ENCODE measurements around the gene PARP4.
"Not testable (repeated sequence)": the region's sequence is repeated elsewhere in the genome, so short reads cannot be mapped to it uniquely, and the experiment has no call there.

PARP4 gene

DNA sequence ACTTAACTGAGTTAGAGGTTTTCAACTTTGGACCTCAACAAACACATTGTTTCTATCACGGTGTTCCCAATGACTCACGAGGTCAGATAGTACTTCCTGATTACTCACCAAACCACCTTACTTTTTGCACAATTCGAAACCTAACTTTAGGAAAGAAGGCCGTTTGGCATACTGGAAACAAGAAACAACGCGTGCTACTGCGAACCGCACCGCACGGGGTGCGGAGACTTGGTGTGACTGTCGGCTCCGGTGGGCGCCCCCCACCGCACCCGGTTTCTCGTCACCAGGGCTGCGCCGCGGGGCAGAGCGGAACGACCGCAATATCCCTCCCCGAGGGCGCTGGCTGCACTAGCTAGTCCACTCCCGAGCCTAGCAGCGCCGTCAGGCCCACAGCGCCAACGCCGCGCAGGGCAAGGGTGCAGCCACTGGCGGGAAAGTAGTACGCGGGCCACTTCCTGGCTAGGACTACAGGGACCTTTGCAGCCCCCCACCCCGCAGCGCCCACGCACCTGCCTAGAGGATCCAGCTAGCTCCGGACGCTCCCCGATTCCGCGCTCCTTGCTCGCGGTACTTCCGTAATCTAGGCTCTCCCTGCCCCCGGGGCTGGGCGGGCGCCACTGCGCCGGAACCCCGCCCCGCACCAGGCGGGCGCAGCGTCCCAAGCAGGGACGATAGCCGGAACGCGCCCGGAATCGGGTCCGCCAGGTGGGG is at the start of gene PARP4:
Gene PARP4, minus strand, starts transcription at position 582 of the 711 bp plus-strand sequence. CDS start 9,002 bp downstream, outside the sequence.
- peak within 1 kb of the TSS; percentile 87 for H3K4me3 ChIP-seq (ENCODE audit: low read depth, low read length)
- TF ChIP-seq, protein P1, sequence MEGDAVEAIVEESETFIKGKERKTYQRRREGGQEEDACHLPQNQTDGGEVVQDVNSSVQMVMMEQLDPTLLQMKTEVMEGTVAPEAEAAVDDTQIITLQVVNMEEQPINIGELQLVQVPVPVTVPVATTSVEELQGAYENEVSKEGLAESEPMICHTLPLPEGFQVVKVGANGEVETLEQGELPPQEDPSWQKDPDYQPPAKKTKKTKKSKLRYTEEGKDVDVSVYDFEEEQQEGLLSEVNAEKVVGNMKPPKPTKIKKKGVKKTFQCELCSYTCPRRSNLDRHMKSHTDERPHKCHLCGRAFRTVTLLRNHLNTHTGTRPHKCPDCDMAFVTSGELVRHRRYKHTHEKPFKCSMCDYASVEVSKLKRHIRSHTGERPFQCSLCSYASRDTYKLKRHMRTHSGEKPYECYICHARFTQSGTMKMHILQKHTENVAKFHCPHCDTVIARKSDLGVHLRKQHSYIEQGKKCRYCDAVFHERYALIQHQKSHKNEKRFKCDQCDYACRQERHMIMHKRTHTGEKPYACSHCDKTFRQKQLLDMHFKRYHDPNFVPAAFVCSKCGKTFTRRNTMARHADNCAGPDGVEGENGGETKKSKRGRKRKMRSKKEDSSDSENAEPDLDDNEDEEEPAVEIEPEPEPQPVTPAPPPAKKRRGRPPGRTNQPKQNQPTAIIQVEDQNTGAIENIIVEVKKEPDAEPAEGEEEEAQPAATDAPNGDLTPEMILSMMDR (IDR thresholded peaks at IDR 0.05; ENCODE audit: low read depth, low read length, missing control alignments) = no peak
- DNase-seq (ENCODE audit: low read depth) = peak; percentile 57
- in situ Hi-C loops (cut with HindIII; ENCODE audit: low sequenced_read_pairs) = no loop called here

DNA sequence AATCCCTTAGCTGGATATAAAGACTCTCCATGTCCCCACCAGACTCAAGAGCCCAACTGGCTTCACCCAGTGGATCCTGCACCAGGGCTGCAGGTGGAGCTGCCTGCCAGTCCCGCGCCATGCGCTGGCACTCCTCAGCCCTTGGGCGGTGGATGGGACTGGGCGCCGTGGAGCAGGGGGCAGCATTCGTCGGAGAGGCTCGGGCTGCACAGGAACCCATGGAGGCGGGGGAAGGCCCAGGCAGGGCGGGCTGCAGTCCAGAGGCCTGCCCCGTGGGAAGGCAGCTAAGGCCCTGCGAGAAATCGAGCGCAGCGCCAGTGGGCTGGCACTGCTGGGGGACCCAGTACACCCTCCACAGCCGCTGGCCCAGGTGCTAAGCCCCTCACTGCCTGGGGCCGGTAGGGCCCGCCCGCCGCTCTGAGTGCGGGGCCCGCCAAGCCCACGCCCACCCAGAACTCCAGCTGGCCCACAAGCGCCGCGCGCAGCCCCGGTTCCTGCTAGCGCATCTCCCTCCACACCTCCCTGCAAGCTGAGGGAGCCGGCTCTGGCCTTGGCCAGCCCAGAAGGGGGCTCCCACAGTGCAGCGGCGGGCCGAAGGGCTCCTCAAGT is 48.1 kb upstream of the PARP4 start:
- H3K4me3 ChIP-seq (ENCODE audit: low read depth, low read length); DNase-seq (ENCODE audit: low read depth); in situ Hi-C loops (cut with HindIII; ENCODE audit: low sequenced_read_pairs): not testable (repeated sequence)

DNA sequence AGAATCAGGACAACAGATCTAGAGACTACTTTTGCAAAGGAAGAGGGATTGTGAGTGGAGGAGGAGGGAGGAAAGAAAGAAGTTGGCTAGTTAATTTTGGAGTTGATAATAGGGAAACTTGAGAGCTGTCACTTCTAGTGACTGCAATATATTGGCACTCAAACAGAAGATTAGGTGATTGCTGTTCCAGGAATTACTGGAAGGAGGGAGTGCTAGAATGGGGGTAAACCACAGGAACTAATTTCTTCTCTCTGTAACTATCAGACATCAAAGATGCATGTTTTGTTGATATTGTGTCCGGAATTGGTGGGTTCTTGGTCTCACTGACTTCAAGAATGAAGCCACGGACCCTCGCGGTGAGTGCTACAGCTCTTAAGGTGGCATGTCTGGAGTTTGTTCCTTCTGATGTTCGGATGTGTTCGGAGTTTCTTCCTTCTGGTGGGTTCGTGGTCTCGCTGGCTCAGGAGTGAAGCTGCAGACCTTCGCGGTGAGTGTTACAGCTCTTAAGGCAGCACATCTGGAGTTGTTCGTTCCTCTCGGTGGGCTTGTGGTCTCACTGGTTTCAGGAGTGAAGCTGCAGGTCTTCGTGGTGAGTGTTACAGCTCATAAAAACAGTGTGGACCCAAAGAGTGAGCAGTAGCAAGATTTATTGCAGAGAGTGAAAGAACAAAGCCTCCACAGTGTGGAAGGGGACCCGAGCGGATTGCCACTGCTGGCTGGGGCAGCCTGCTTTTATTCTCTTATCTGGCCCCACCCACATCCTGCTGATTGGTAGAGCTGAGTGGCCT is 47.0 kb upstream of the PARP4 start:
- H3K4me3 ChIP-seq (ENCODE audit: low read depth, low read length); DNase-seq (ENCODE audit: low read depth); in situ Hi-C loops (cut with HindIII; ENCODE audit: low sequenced_read_pairs): not testable (repeated sequence)

DNA sequence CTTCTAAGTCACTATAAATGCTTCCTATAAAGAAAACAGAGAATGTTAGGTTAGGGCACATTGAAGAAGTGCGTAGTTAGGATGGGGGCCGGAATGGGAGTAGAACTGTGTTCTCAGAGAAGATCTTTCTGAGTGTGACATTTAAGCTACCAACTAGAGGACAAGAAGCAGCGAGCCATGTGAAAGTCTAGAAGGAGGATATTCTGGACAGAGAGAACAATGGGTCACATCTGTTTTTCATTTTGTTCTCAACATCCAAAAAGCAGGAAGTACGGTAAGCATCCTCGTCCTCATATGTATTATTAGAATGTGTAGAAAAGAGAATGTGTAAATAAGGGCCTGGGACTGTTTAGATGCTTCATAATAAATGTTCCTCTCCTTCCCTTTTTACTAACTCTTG is 44.5 kb upstream of the PARP4 start:
- in situ Hi-C loops (cut with HindIII; ENCODE audit: low sequenced_read_pairs) = no loop called here
- no peak for DNase-seq (ENCODE audit: low read depth)
- no peak overlapping the region for H3K4me3 ChIP-seq (ENCODE audit: low read depth, low read length)
- TF ChIP-seq, protein P1 (IDR thresholded peaks at IDR 0.05; ENCODE audit: low read depth, low read length, missing control alignments) = no peak

DNA sequence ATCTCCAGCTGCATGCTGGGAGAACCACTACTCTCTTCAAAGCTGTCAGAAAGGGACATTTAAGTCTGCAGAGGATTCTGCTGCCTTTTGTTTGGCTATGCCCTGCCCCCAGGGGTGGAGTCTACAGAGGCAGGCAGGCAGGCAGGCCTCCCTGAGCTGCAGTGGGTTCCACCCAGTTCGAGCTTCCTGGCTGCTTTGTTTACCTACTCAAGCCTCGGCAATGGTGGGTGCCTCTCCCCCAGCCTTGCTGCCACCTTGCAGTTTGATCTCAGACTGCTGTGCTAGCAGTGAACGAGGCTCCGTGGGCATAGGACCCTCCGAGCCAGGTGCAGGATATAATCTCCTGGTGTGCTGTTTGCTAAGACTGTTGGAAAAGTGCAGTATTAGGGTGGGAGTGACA is 41.3 kb upstream of the PARP4 start:
- H3K4me3 ChIP-seq (ENCODE audit: low read depth, low read length); in situ Hi-C loops (cut with HindIII; ENCODE audit: low sequenced_read_pairs); DNase-seq (ENCODE audit: low read depth): not testable (repeated sequence)

DNA sequence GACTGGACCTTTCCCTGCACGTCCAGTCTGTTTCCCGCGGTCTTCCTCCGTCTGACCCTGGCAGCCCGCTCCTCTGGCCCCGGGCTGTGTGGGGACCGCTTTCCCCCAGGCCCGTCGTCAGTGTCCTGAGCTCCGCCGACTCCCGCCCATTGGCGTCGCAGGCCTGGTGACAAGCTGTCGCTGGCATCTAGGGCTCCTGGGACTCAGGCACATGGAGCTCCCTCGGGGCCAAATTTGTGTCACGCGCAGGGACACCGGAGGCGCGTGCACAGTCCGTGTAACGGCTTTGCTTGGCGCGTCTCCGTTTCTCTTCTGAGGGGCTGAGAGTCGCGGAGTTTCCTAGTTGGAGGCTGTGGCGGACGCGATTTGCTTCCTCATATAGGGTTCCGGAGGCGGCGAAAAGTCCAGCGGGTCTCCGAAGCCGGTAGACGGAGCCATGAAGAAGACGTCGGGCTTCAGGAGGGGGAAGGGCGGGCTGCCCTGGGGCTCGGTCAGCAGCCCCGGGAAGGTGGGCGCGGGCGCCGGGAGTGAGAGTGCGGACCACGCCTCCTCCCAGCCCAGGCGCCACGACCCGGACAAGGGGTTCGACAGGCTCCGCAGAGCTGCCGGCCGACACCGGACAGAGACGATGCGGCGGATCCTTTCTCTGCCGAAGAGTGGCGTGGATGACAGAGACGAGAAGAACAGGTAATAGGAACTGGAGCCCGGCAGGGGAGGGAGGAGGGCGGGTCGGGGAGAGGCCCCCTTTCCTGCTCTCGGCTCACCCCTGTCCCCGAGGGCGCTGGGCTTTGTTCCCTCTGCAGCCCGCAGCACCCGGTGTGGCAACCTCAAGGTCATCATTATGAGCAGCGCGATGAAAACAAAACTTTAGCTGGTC is 29.1 kb upstream of the PARP4 start:
- DNase-seq (ENCODE audit: low read depth); in situ Hi-C loops (cut with HindIII; ENCODE audit: low sequenced_read_pairs): not testable (repeated sequence)
- peak overlapping the region; percentile 43 for H3K4me3 ChIP-seq (ENCODE audit: low read depth, low read length)

DNA sequence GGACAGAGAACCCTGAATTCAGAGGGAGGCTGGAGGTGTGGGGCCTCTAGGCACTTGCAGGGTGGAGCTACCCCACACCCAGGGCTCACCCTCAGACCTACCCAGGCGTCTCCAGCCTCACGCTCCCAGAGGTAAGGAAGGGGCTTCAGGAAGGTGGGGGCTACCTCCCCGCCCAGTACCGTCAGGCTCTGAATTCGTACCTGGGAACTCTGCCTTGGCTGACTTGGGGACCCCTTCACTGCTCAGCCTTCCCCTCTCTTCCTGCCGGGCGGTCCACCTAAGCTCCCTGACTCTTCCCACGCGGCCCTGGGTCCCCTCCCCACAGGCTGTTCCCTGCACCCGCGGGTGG is 28.5 kb upstream of the PARP4 start:
- TF ChIP-seq, protein P1 (IDR thresholded peaks at IDR 0.05; ENCODE audit: low read depth, low read length, missing control alignments) = no peak
- no peak for DNase-seq (ENCODE audit: low read depth)
- H3K4me3 ChIP-seq (ENCODE audit: low read depth, low read length) = peak overlapping the region; percentile 43
- in situ Hi-C loops (cut with HindIII; ENCODE audit: low sequenced_read_pairs) = no loop called here

DNA sequence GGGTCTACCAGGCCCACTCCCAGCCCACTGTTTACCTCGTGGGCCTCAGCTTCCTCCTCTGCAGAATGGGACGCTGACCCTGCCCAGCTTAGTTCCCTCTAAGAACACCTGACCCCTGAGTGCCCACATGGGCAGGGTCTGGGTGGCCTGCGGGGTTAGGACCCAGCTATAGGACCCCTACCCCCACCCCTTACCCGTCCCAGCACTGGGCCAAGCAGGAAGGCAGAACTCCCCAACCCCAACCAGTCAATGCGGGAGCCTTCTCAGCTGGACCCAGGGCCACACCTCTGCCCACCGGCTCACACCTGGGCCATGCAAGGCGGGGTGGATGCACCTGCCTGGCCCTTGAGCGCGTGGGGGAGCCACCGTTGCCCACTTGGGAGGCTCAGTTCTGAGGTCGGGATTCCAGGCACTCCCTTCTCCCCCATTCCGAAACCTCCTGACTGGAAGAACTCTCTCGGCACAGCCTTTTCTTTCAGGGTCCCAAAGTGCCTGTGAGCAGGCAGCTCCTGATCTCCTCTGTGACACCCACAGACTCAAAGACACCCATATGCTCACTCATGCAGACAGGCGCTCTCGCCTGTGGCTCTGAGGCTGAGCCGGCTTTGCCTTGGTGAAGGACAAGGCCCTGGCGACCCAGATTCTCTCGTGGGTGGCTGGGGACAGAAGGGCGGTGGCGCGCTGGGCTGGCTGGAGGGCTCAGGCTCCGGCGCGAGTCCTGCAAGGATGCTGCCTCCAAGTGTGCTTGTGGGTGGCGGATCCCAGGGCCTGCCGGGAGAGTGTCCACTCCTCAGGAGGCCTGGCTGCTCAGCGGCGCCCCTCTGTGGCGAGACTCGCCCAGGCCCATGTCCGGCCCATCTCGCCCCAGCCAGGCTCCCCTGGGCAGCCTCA is 27.9 kb upstream of the PARP4 start:
- no peak for DNase-seq (ENCODE audit: low read depth)
- TF ChIP-seq, protein P1 (IDR thresholded peaks at IDR 0.05; ENCODE audit: low read depth, low read length, missing control alignments) = peak; percentile 27
- H3K4me3 ChIP-seq (ENCODE audit: low read depth, low read length) = no peak overlapping the region
- in situ Hi-C loops (cut with HindIII; ENCODE audit: low sequenced_read_pairs) = no loop called here
